Measurements from ENCODE around the gene SPATS2. TPM values are rescaled to one million over a fixed set of nuclear protein-coding genes. Genes with fewer than 3 reads are reported as not detected.

SPATS2 gene
- total RNA-seq, 1 experiment from 2014 or later = 57.0 TPM

DNA sequence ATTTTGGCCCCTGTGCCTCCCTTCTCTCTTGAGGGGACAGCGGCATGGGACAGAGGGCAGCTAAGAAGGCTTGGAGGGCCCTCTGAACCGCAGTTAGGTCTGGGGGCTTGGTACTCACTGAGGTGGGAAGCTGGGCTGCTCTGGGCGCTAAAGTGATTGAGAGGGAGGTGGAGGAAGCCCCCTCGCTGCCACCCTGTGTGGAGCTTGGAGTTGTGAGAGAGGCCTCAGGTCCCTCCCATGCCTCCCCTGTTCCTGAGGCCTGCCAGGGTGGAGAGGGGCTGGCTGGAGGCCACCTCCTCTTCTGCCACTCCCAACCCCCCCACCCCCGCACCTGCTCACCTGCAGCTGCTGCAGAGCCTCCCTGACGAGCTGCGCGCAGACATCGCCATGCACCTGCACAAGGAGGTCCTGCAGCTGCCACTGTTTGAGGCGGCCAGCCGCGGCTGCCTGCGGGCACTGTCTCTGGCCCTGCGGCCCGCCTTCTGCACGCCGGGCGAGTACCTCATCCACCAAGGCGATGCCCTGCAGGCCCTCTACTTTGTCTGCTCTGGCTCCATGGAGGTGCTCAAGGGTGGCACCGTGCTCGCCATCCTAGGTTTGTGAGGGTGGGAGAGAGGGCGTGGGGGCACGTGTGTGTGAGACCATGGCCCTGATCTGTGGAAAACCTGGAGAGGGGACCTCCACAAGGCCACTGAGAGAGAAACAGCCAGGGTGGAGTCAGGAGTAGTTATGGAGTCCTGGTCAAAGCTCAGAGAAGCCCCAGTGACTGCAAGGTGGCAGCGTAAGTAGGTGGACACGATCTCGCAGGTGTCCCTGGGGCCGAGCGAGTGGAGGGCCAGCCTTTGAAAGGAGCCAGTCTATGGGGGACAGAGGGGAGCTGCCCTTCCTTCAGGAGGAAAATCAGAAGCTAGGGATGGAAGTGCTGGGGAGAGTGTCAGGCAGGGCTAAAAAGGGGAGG lies 182.8 kb downstream of the SPATS2 start:
- DNase-seq (ENCODE audit: low read depth, low spot score) = no peak
- in situ Hi-C loops (cut with HindIII; ENCODE audit: low pct_unique_long_range_greater_than_20kb, low sequenced_read_pairs) = no loop called here

DNA sequence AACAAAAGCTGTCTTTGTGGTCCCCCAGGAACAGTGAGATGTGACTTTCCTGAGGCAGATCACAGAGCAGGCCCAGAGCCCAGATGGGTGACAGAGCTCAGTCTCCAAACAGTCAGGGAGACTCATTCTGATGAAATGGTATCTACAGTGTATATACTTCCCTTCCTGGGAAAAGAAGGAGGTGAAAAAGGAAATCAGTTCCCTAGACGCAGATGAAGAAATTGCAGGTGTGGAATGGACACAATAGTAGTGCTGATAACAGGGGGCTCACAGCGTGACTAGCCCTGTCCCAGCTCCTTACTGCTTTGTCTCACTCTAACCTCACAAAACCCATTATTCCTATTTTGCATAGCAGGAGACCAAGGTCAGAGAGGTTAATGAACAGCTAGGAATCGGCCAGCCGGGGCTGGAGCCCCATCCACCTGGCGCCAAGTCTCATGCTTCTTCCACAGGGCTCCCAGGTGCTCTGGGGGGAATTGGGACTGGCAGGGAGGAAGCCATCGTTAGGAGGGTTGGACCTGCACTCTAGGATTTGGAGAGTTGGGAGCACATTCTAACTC lies 183.5 kb downstream of the SPATS2 start:
- DNase-seq (ENCODE audit: low read depth, low spot score) = no peak
- in situ Hi-C loops (cut with HindIII; ENCODE audit: low pct_unique_long_range_greater_than_20kb, low sequenced_read_pairs) = no loop called here

DNA sequence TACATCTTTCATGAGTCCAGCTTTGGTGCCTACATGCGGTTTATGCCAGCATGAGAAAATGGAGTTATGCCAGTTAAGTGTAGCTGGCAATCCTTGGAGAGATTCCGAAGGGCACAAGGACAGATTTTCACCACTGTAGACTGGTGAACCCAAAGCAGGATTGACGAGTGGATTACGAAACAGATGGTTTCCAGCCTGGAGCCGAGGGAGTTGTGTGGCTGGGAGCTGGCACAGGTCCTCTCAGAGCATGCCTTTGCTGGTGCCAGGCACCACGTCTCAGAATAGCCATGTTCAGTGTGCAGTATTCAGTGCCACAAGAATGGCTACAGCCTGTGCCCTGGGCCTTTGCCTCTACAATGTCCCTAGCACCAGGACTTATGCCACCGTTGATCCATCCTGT lies 184.8 kb downstream of the SPATS2 start:
- no peak for DNase-seq (ENCODE audit: low read depth, low spot score)
- in situ Hi-C loops (cut with HindIII; ENCODE audit: low pct_unique_long_range_greater_than_20kb, low sequenced_read_pairs) = no loop called here

- in situ Hi-C loops (cut with HindIII; ENCODE audit: low pct_unique_long_range_greater_than_20kb, low sequenced_read_pairs) = no loop called here
- DNase-seq (ENCODE audit: low read depth, low spot score) = no peak
These were observed 185.2 kb downstream of the SPATS2 start for GRCh38 chr12:49552425-49552824.

- no peak for DNase-seq (ENCODE audit: low read depth, low spot score)
- in situ Hi-C loops (cut with HindIII; ENCODE audit: low pct_unique_long_range_greater_than_20kb, low sequenced_read_pairs) = no loop called here
These were observed 185.6 kb downstream of the SPATS2 start for GRCh38 chr12:49552899-49553298.

DNA sequence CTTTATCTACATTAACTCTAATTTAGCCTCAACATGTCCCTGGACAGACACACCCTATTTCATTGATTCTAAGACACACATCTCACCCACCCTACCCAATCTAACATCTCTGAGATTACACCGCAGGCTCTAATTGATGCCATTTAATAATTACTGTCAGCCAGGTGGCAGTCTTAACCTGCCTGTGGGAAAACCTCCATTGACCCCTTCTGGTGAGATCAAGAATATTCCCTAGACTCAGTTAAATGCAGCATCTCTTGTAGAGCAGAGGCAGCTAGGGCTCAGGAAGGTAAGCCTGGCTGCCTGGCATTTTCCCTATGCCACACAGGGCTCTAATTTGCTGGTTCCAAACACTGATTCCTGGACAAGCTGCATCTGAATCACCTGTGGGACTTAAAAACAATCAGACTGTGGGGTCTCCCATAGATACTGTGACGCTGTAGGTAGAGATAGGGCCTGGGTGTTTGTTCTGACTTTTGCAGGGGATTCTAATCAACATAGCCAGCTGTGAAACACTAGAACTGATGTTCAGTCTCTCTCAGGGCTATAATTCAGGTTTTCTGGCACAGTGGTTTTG lies 186.3 kb downstream of the SPATS2 start:
- DNase-seq (ENCODE audit: low read depth, low spot score) = peak; percentile 61
- in situ Hi-C loops (cut with HindIII; ENCODE audit: low pct_unique_long_range_greater_than_20kb, low sequenced_read_pairs) = no loop called here

DNA sequence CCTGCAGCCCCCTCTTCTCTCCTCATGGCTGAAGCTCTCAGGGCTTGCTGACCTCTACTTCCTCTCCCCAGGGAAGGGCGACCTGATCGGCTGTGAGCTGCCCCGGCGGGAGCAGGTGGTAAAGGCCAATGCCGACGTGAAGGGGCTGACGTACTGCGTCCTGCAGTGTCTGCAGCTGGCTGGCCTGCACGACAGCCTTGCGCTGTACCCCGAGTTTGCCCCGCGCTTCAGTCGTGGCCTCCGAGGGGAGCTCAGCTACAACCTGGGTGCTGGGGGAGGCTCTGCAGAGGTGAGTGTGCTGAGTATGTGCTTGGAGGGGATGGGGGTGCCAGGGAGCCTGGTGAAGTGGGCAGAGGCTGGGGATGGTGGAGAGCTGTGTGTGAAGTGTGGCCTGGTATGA lies 187.0 kb downstream of the SPATS2 start:
- in situ Hi-C loops (cut with HindIII; ENCODE audit: low pct_unique_long_range_greater_than_20kb, low sequenced_read_pairs) = no loop called here
- no peak for DNase-seq (ENCODE audit: low read depth, low spot score)

GRCh38 chr12:49555631-49556390 lies 188.5 kb downstream of the SPATS2 start:
- in situ Hi-C loops (cut with HindIII; ENCODE audit: low pct_unique_long_range_greater_than_20kb, low sequenced_read_pairs) = no loop called here
- no peak for DNase-seq (ENCODE audit: low read depth, low spot score)

- in situ Hi-C loops (cut with HindIII; ENCODE audit: low pct_unique_long_range_greater_than_20kb, low sequenced_read_pairs) = no loop called here
- no peak for DNase-seq (ENCODE audit: low read depth, low spot score)
These were observed 189.3 kb downstream of the SPATS2 start for GRCh38 chr12:49556391-49557186.

GRCh38 chr12:49557187-49557916 lies 190.1 kb downstream of the SPATS2 start:
- in situ Hi-C loops (cut with HindIII; ENCODE audit: low pct_unique_long_range_greater_than_20kb, low sequenced_read_pairs) = no loop called here
- DNase-seq (ENCODE audit: low read depth, low spot score) = no peak

DNA sequence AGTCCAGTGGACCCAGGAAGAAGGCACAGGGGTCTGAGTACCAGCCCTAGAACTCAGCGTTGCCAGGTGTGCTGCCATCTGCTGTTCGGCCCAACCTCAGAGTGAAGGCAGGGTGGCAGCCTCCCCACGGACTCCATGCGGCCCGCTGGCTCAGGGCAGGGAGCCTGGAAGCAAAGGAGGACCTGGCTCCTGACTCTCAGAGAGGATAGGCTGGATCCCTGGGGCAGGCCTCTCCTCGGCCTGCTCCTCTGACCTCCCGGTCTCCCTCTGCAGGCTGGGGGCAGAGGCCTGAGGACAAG lies 190.6 kb downstream of the SPATS2 start:
- DNase-seq (ENCODE audit: low read depth, low spot score) = peak; percentile 19

DNA sequence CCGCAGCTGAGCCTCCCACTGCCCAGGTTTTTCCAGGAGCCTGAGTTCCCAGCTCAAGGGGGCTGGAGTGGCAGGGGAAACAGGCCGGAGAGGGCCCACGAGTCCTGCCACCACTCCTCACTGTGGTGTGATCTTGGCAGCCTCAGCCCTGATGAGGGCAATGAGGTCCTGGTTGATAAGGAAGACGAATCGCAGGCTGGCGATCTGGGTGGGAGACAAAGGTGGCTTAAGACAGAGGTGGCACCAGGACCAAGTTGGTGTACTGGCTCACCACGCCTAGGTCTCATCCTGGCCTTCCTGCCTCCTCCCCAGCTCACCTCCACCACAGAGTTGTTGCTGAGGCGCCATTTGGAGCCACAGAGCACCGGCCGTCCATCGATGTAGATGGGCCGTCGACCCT lies 191.3 kb downstream of the SPATS2 start:
- in situ Hi-C loops (cut with HindIII; ENCODE audit: low pct_unique_long_range_greater_than_20kb, low sequenced_read_pairs) = no loop called here
- DNase-seq (ENCODE audit: low read depth, low spot score) = no peak

More for the DNA sequence above, 190.6 kb downstream of the SPATS2 start:
- in situ Hi-C loops (cut with HindIII; ENCODE audit: low pct_unique_long_range_greater_than_20kb, low sequenced_read_pairs) = no loop called here

- no peak for DNase-seq (ENCODE audit: low read depth, low spot score)
- in situ Hi-C loops (cut with HindIII; ENCODE audit: low pct_unique_long_range_greater_than_20kb, low sequenced_read_pairs) = no loop called here
These were observed 191.9 kb downstream of the SPATS2 start for GRCh38 chr12:49559011-49559675.

- in situ Hi-C loops (cut with HindIII; ENCODE audit: low pct_unique_long_range_greater_than_20kb, low sequenced_read_pairs) = no loop called here
- no peak for DNase-seq (ENCODE audit: low read depth, low spot score)
These were observed 193.4 kb downstream of the SPATS2 start for GRCh38 chr12:49560695-49561094.

DNA sequence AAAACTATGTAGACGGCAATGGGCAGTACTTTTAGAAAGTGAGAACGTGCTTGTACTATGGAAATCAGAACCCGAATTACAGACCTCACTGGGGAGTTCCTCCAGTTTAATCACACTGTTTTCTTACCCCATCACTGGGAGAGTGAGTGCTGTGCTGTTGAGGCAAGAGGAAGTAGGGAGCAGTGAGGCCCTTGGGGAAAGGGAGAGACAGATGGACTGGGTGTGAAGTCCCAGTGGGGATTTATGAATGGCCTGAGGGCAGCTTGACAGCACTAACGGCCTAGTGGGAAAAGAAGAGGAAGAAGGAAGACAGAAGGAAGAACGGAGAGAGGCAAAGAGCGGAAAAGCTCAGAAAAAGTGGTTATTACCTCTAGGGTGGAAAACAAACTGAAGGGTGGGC lies 195.0 kb downstream of the SPATS2 start:
- DNase-seq (ENCODE audit: low read depth, low spot score) = no peak
- in situ Hi-C loops (cut with HindIII; ENCODE audit: low pct_unique_long_range_greater_than_20kb, low sequenced_read_pairs) = no loop called here

GRCh38 chr12:49562831-49563230 lies 195.6 kb downstream of the SPATS2 start:
- in situ Hi-C loops (cut with HindIII; ENCODE audit: low pct_unique_long_range_greater_than_20kb, low sequenced_read_pairs) = no loop called here
- DNase-seq (ENCODE audit: low read depth, low spot score) = no peak
